NCI-H187 (cell line): Measurements from ENCODE around the gene MCF2L2.
"Not testable (repeated sequence)": the region's sequence is repeated elsewhere in the genome, so short reads cannot be mapped to it uniquely, and the experiment has no call there.

Experiments
- DNase-seq, 2 experiments: peaks; one replicate each; lab custom pipeline; 2025; lab: John Stamatoyannopoulos, UW

Gene MCF2L2

DNA sequence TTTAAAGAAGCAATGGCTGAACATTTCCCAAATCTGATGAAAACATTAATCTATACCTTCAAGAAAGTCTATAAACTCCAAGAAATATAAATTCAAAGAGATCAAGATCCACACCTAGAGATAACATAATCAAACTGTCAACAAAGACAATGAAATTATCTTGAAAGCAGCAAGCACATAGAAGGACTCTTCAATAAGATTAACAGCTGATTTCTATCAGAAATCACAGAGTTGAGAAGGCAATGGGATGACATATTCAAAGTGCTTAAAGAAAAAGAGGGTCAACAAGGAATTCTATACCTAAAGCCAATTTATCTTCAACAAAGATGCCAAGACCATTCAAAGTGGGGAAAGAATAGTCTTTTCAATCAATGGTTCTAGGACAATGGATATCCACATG lies 224.7 kb downstream of the MCF2L2 start:
- no peak for DNase-seq

DNA sequence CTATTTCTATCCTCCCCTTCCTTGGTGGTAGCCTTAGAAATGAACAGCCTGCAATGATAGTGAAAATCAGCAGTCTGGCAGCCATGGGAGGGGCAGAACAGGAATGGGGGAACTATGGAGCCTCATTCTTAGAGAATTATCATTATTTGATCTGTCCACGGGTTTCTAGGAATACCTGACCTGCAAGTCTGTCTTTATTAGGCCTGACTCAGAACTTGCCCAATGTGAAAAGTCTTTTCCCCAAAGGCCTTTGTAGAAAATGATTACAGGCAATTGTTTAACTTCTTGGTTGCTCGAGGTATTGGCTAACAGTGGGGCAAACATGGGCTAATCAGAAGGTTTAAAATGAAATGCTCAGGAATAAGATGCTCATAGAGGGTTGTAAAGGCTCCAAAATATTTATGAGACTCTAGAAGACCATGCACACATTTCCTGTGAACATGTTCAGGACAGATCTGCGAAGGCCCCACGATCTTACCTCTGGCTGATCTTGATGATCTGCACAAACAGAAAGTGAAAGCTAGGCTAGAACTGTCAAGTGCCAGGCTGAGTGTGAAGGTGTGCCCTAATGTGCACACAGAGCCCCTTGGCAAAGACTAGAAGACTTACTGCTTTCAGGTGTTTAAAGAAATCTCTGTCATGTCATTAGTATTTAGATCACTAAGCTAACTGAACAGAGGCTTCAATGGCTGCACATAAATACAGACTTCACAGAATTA lies 226.3 kb downstream of the MCF2L2 start:
- no peak for DNase-seq

- DNase-seq: no peak
Observed at GRCh38 chr3:183198939-183199338, 229.5 kb downstream of the MCF2L2 start.

GRCh38 chr3:183197734-183198133 lies 230.7 kb downstream of the MCF2L2 start:
- DNase-seq: no peak

GRCh38 chr3:183195266-183195665 lies 233.2 kb downstream of the MCF2L2 start:
- no peak for DNase-seq

DNA sequence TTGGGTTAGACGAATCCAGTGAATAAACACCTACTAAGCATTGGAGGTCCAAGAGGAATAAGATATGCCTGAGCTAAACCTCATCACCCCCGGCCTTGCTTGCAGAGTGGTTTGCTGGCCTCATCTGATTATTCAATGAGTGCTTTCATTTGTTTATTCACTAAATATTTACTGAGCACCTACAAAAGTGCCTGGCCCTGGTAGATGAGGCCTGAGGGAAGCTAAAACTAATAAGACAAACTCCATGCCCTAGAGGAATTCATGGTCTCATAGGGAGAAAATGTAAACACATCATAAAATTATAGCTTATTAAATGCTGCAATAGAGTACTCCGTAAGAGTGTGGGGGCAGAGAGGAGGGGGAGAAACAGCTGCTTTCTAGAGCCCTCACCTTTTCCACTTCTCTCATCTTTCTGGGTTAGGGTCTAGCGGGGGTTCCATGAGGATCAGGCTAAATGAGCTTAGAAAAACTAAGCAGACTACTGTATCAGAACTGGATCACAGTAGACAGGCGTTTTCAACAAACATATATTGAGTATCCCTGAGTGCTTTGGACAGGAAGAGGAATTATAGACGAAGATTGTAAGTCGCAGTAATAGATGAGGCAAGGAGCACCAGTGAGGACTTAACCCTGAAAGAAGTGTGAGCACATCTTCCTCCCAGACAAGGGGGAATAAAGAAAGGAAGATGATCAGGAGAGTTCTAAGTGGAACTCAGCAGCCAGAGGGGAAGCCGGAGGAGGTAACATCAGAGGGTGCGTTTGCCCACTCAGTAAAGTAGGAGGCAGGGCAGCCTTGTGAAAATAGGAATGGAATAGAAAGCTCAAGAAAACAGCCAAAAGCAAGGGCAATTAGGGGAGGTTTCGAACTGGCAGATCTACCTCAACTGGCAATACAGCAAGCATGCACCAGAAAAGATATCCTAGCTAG lies 234.4 kb downstream of the MCF2L2 start:
- no peak for DNase-seq

GRCh38 chr3:183192650-183193300 lies 235.6 kb downstream of the MCF2L2 start:
- DNase-seq: no peak

GRCh38 chr3:183189641-183190040 lies 238.8 kb downstream of the MCF2L2 start:
- no peak for DNase-seq

DNA sequence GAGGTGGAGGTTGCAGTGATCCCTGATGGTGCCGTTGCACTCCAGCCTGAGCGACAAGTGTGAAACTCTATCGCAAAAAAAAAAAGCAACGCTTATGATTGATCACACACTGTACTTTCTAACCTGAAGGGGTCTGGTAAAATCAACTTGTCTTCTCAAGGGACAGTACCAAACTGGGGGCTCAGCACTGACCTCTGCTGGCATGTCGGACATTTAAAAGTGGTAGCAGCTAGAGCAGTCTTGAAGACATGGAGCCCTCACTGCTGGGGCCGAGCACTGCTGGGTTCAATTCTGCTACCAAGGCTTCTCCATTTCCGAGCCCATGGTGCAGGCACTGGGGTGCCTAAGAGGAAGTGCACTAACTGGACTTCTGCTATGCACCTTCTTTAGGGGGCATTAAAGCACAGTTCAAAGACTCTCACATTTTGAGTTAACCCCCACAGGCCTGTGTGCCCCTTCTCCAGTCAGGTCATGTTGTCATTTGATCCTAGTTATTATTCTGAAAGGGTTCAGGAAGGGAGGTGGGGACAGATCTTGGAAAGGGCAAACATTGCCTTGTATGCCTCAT lies 239.4 kb downstream of the MCF2L2 start:
- DNase-seq: no peak

DNA sequence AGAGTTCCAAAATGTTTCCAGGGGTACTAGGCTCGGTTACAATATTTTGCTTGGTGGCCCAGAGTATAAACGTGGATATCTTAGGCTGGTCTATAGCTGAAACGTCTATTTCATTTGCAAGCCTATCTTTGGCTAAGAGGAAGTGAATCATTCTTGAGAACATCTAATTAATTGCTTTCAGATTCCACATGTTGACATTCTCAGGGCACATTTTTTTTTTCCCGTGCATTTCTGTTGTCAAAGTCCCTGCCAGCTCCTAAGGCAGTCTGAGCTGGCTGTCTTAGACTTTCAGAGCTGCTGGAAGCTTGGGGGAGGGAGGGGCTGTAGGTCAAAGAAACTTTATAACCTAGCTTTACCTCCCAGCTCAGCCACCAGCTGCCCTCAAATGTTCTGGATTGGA lies 242.7 kb downstream of the MCF2L2 start:
- DNase-seq: no peak

- no peak for DNase-seq
Observed at GRCh38 chr3:183182732-183183610, 245.4 kb downstream of the MCF2L2 start.

DNA sequence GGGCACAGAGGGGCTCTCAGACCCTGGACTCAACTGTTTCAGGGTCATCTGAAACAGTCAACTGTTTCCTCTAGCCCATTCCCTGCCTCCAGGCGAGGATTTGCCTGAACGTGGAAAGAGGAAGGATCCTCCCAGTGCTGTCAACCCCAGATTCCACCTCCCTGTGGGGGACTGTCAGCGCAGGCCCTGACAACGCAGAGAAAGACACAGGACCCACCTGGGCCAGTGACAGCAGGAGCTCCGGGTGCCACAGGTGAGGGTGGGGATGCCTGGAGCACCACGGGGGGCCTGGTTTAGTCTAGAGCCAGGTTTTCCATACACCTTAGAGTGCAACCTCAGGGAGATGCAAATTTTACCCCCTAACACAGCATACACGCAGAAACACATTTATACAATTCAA lies 246.3 kb downstream of the MCF2L2 start:
- no peak for DNase-seq

DNA sequence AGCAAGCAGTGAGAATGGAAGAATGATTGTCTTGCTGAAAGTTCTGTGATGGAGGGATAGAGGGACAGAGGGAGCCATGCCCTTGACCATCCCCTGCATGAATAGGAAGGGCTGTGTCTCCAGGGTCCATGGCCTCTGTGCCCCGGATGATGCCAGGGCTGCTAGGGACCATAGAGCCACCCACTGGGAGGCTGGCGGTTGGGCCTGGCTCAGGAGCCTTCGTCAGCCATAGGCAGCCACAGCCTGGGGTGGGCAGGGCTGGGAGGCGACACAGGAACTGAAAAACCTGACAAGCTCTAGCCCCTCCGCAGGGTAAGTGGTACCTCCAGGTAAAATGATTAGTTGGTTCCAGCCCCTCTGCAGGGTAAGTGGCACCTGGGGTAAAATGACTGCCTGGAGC lies 246.8 kb downstream of the MCF2L2 start:
- DNase-seq: no peak

DNA sequence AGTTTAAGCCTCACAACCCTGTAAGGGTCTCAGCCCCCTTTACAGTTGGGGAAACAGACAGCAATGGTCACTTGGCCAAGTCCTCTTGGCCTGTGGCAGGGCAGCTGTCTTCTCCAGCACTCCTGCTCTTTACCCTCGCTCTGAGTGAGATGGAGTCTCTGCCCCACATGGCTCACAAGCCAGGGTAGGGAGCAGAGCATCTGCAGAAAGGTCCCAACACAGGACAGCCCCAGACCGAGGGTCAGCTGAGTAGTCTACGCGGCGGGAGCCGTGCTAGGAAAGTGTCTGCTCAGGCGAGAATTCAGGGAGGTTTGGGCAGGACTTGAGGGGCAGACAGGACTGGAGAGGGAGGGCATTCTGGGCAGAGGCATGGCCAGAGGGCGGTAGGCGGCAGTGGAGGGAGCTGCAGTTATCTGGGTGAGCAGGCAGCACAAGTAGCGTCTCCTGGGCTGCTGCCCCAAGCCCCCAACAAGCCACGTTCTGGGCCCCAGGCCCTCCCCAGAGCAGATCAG lies 247.6 kb downstream of the MCF2L2 start:
- DNase-seq: no peak

DNA sequence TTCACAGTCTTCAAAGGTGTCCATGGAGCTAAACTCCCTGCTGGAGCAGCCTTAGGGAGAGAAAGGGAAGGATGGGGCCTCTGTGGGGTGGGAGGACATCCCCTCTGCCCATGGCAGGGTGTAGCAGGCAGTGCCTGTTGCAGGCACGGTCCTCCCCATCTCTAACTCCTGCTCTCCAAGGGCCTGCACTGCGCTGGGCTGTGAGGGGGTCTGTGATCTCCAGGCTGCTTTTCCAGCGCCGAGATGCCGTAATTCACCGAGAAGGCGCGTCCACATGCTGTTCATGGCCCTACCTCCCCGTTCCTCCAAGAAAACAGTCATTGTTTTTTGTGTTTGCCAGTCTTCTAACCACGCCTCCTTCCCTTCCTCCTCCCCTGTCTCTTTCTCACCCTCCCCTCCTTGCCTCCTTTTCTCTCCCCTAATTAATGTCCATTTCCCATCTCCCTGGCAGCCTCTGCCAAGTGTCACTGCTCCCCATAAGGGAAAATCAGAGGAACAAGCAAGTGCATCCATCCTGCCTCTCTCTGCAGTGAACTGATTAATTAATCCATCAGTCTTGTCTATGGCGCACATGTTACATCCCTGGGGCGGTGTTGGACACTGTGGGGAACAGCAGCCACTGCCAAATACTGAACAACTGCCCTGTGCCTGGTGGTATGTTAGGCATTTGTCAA lies 248.2 kb downstream of the MCF2L2 start:
- DNase-seq: no peak

DNA sequence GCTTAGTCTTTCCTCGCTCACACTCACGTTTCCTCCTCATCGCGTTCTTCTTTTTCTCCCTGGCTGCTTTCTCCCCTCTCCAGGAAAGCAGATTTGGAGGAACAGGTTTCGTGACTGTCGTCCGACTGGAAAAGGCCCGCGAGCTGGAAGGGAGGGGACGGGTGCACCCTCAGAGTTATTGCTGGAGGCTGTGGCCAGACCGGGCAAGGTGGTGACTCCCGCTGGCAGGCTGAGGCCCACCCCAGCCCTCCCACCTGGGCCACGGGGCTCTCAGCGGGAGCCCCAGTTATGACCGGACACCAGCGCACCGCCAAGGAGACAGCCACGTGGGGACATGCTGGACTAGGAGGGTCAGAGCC lies 248.9 kb downstream of the MCF2L2 start:
- DNase-seq: not testable (repeated sequence)

DNA sequence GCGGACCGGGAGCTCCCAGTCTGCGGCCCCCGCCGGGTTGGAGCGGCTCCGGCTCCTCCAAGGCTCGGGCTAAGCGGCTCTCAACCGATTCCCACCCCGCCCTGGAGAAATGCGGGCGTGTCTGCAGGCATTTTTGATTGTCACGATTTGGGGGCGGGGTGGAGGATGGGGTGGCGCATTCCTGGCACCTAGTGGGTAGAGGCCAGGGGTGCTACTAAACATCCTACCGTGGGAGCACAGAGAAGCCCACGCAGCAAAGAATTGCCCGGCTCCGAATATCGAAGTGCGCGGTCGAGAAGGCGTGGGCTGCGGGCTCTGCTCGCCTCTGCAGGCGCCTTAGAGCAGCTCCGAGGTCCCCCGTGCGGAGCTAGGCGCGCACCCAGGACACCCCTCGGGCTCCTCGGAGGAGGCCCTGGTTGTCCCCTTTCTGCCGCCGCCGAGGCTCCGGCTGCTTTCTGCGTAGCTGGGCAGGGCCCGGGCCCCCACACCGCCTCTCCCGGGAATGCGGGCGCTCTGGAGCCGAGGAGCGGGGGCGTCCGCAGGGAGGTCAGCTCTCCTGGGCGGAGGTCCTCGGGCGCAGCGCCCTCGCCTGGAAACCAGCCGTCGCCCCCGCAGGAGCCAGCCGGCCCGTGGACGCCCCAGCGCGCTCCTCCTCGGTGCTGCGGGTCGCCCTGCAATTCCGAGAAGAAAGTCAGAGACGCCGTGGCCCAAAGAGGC lies 249.4 kb downstream of the MCF2L2 start:
- DNase-seq: no peak

- DNase-seq: no peak
Observed at GRCh38 chr3:183178512-183178832, 249.9 kb downstream of the MCF2L2 start.

DNA sequence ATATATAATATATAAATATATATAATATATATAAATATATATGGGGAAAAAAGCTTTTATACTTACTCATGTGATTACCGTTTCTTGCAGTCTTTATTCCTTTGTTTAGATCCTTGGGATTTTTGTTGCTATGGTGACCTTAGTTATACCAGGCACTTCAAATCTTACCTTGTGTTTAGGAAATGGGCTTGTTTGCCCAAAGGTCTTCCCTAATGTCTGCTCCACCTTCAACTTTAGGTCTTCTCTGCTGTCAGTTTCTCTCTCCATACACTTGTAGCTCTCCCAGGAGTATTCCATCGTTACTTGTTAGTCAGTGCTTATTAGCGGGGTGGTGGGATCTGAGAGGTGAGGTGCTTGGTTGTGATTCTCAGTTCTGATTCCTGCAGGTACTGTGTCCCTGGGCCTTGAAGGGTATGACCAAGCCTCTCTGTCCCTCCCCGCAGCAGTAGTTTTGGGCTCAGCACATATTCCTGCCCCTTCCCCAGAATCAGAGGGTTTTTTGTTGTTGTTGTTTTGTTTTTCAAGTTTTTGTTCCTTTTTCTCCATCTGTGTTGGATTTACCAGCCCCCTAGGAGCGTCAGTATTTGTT lies 256.3 kb downstream of the MCF2L2 start:
- no peak for DNase-seq

- not testable (repeated sequence) for DNase-seq
Observed at GRCh38 chr3:183167975-183168374, 260.4 kb downstream of the MCF2L2 start.
